Subcutaneous abdominal adipose tissue (tissue), 5 donors: ENCODE measurements around the gene ARHGEF3.
"Not testable (repeated sequence)": the region's sequence is repeated elsewhere in the genome, so short reads cannot be mapped to it uniquely, and the experiment has no call there.

ENCODE experiments used
- H3K27ac ChIP-seq: one replicate; pipeline ENCODE4 v1.7.0; 2013; ENCODE audit warnings: low read depth, mild to moderate bottlenecking, inconsistent platforms, low read length, moderate library complexity
- H3K27me3 ChIP-seq, 5 donors: one replicate each; pipeline ENCODE4 v1.7.0; 2013; ENCODE audit warnings: low read length in 5 of 5, inconsistent platforms in 1 of 5; ENCODE audit not compliant: control insufficient read depth in 5 of 5, insufficient read depth in 4 of 5
- H3K36me3 ChIP-seq, 5 donors: one replicate each; pipeline ENCODE4 v1.7.0; 2013; ENCODE audit warnings: low read length in 5 of 5; ENCODE audit not compliant: control insufficient read depth in 5 of 5, insufficient read depth in 5 of 5
- H3K4me1 ChIP-seq, 5 donors: one replicate each; pipeline ENCODE4 v1.7.0; 2013; ENCODE audit warnings: low read length in 5 of 5, mild to moderate bottlenecking in 3 of 5, moderate library complexity in 1 of 5; ENCODE audit not compliant: control insufficient read depth in 5 of 5, insufficient read depth in 5 of 5
- H3K4me3 ChIP-seq, 5 donors: one replicate each; pipeline ENCODE4 v1.7.0; 2013; ENCODE audit warnings: low read length in 5 of 5, low read depth in 1 of 5
- H3K9ac ChIP-seq, 5 donors: one replicate each; pipeline ENCODE4 v1.7.0; 2013; ENCODE audit warnings: low read length in 5 of 5, mild to moderate bottlenecking in 4 of 5, moderate library complexity in 3 of 5
- H3K9me3 ChIP-seq, 5 donors: one replicate each; pipeline ENCODE4 v1.7.0; 2013; ENCODE audit warnings: low read length in 5 of 5; ENCODE audit not compliant: control insufficient read depth in 5 of 5
- donor health status: healthy.
- donor health status: healthy.
- donor health status: healthy.
- donor health status: healthy.
- donor health status: healthy.

The ARHGEF3 gene

DNA sequence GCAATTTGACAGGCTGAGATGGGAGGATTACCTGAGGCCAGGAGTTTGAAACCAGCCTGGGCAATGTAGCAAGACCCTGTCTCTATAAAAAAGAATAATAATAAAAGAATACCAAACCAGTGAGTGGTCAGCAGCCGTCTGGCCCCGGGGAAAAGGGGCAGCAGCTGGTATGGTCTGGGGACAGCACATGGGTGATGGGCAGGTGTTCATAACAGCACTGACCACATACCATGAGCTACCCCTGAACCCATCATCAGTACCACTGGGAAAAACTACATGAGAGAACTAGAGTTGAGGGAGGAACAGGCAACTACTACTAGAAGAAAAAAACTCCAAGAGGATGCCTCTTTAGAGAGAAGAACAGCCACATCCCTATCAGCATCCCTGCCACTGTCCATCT is 40.7 kb downstream of the ARHGEF3 start:
- Histone ChIP-seq H3K4me3 (no peak overlapping the region), H3K36me3 (no peaks in the 10 kb centered on the region), H3K9ac (no peak overlapping the region), H3K27me3 (no peaks in the 10 kb centered on the region), H3K27ac (no peak overlapping the region), H3K9me3 (no peaks in the 10 kb centered on the region), H3K4me1 (peaks cover 0 to 10% (median 5%) of the 10 kb centered on the region in 5 donors)

GRCh38 chr3:56759532-56759931 is 42.2 kb downstream of the ARHGEF3 start:
- H3K4me3 ChIP-seq = no peak overlapping the region
- no peak overlapping the region for H3K27ac ChIP-seq
- peaks cover 0 to 22% (median 19%) of the 10 kb centered on the region in 5 donors for H3K4me1 ChIP-seq
- H3K9me3 ChIP-seq = no peaks in the 10 kb centered on the region
- no peaks in the 10 kb centered on the region for H3K27me3 ChIP-seq
- no peak overlapping the region for H3K9ac ChIP-seq
- H3K36me3 ChIP-seq = peaks cover 0 to 3% (median 0%) of the 10 kb centered on the region in 5 donors

GRCh38 chr3:56758539-56758981 is 43.2 kb downstream of the ARHGEF3 start:
- Histone ChIP-seq H3K9ac (no peak overlapping the region), H3K36me3 (peaks cover 0 to 5% (median 0%) of the 10 kb centered on the region in 5 donors), H3K27me3 (no peaks in the 10 kb centered on the region), H3K4me3 (no peak overlapping the region), H3K27ac (no peak overlapping the region), H3K9me3 (no peaks in the 10 kb centered on the region), H3K4me1 (peaks cover 0 to 26% (median 19%) of the 10 kb centered on the region in 5 donors)

- H3K27me3 ChIP-seq, H3K36me3 ChIP-seq, H3K9ac ChIP-seq, H3K4me3 ChIP-seq, H3K27ac ChIP-seq, H3K9me3 ChIP-seq: not testable (repeated sequence)
- H3K4me1 ChIP-seq = peaks cover 0 to 26% (median 19%) of the 10 kb centered on the region in 5 donors
Observed at GRCh38 chr3:56758042-56758441, 43.7 kb downstream of the ARHGEF3 start.

GRCh38 chr3:56754741-56755417 is 46.9 kb downstream of the ARHGEF3 start:
- Histone ChIP-seq H3K9me3 (no peaks in the 10 kb centered on the region), H3K4me3 (peak overlapping the region in 4 of 5 donors; percentile 34 to 61 (median 60)), H3K9ac (peak overlapping the region in 2 of 5 donors; percentile 26 to 68), H3K4me1 (peaks cover 0 to 26% (median 19%) of the 10 kb centered on the region in 5 donors), H3K36me3 (peaks cover 4 to 23% (median 7%) of the 10 kb centered on the region in 5 donors), H3K27ac (no peak overlapping the region), H3K27me3 (no peaks in the 10 kb centered on the region)

- H3K27me3 ChIP-seq = no peaks in the 10 kb centered on the region
- H3K9ac ChIP-seq = no peak overlapping the region
- H3K9me3 ChIP-seq = no peaks in the 10 kb centered on the region
- H3K4me1 ChIP-seq = peaks cover 0 to 23% (median 17%) of the 10 kb centered on the region in 5 donors
- H3K36me3 ChIP-seq = peaks cover 4 to 23% (median 9%) of the 10 kb centered on the region in 5 donors
- no peak overlapping the region for H3K4me3 ChIP-seq
- no peak overlapping the region for H3K27ac ChIP-seq
Observed at GRCh38 chr3:56753206-56753820, 48.4 kb downstream of the ARHGEF3 start.

DNA sequence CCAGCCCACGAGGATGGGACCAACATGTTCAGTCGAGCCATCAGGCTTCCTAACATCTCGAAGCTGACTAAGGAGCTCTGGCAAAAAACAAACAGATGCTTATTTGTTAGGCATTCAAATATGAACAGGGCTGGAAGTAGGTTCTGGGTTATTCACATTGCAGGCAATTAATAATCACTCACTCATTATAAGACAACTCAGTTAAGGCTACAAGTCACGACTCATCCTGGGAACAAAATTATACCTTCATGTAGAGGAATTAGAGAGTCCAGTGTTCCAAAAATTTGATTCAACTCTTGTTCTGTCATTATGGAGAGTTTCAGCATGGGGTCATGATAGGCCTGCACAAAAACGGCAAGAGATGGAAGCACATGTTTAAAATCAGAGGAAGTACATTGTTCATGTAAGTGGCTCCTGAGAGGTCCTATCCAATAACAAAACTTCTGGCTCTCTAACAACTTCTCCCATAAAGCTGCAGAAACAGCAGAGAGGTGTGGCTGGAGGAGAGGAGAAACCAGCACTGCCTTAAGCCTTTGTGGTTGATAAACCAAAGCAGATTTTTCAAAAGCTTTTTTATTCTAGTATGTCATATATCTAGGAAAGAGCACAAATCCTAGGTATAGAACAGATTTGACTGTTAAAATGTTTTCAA is 50.6 kb downstream of the ARHGEF3 start:
- H3K27me3 ChIP-seq = no peaks in the 10 kb centered on the region
- H3K27ac ChIP-seq = no peak overlapping the region
- H3K4me3 ChIP-seq = no peak overlapping the region
- peaks cover 5 to 23% (median 9%) of the 10 kb centered on the region in 5 donors for H3K36me3 ChIP-seq
- peaks cover 0 to 26% (median 17%) of the 10 kb centered on the region in 5 donors for H3K4me1 ChIP-seq
- H3K9ac ChIP-seq = no peak overlapping the region
- H3K9me3 ChIP-seq = no peaks in the 10 kb centered on the region

DNA sequence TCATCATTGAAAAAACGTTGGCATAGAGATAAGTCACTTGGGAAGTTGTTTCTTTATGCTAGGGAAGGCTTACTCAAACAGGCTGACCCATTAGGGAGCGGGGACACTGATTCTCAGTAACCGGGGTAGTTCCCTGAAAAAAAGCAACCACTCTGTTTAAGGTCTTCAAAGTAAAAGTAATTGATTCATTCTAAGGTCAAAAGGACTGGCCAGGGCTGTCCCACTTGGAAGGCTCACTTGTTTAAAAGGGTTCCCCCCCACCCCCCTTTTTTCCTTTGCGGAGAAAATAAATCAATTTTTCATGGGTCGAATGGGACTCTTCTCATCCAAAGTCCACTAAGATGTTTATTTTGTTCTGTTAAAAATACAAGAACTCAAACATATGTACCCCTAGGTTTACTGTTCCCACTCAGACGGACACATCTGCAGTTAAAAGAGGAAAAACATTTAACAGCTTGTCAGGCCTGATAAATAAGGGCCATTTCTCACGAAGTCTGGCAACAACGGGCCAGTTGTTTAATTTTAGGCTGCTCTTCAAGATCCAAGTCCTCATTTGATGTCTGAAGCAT is 53.0 kb downstream of the ARHGEF3 start:
- H3K27ac ChIP-seq = peak overlapping the region; percentile 74
- H3K36me3 ChIP-seq = peaks cover 6 to 35% (median 19%) of the 10 kb centered on the region in 5 donors
- peaks cover 0 to 15% (median 0%) of the 10 kb centered on the region in 5 donors for H3K4me1 ChIP-seq
- H3K9ac ChIP-seq = peak overlapping the region in 1 of 5 donors; percentile 35
- H3K27me3 ChIP-seq = no peaks in the 10 kb centered on the region
- H3K4me3 ChIP-seq = no peak overlapping the region
- no peaks in the 10 kb centered on the region for H3K9me3 ChIP-seq

DNA sequence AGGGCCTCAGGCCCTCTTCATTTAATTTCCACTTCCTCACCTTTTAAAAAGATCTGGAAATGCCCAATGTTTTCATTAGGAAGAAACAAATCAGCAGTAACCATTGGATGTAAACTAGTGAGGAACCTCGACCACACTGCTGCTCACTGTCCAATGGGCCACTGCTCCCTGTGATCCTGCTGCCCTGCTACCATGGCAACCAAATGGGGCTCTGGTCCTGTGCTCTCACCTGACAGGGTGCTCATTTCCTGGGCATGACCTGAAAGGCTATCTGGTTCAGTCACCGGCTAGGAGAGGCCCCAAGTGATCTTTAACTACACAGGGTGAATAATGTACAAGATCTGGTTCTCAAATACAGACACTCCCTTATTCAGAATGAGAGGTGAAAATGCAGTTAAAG is 54.6 kb downstream of the ARHGEF3 start:
- no peaks in the 10 kb centered on the region for H3K27me3 ChIP-seq
- H3K9me3 ChIP-seq = no peaks in the 10 kb centered on the region
- H3K4me3 ChIP-seq = no peak overlapping the region
- no peak overlapping the region for H3K9ac ChIP-seq
- peaks cover 0 to 15% (median 0%) of the 10 kb centered on the region in 5 donors for H3K4me1 ChIP-seq
- H3K36me3 ChIP-seq = peaks cover 2 to 33% (median 15%) of the 10 kb centered on the region in 5 donors
- no peak overlapping the region for H3K27ac ChIP-seq
